ENCODE measurements around the gene YJEFN3. TPM values are rescaled to one million over a fixed set of nuclear protein-coding genes. Genes with fewer than 3 reads are reported as not detected.

YJEFN3 gene
- total RNA-seq, 1 experiment from 2014 or later: 16.6 TPM

GRCh38 chr19:19480688-19481087 is 48.0 kb upstream of the YJEFN3 start:
- no peak overlapping the region for H2AFZ ChIP-seq (ENCODE audit: low read length)
- no peak overlapping the region for H3K14ac ChIP-seq (ENCODE audit: insufficient read depth, low read length)
- no peak overlapping the region for H3K23ac ChIP-seq (ENCODE audit: insufficient read length, low read depth, low read length)
- peaks cover 35% of the 10 kb centered on the region; the same call in 1 of the 2 replicates for H3K79me2 ChIP-seq (ENCODE audit: insufficient read depth, low read length)
- no peaks in the 10 kb centered on the region for H3K9me3 ChIP-seq (ENCODE audit: control insufficient read depth, low read depth, low read length)
- Mint-ChIP-seq H3K27me3 (ENCODE audit: low read depth) (no peaks in the 10 kb centered on the region; the same call in 1 of the 2 replicates), H3K27ac (peak overlapping the region in 2 of 3 experiments; percentile 27 to 28; a peak in 3 of 7 replicates), H3K4me1 (peaks cover 45 to 55% of the 10 kb centered on the region in 2 experiments), H3K9me3 (no peaks in the 10 kb centered on the region), H3K36me3 (ENCODE audit: insufficient read depth in 1 of 3, low read depth in 3 of 3) (peaks cover 8 to 36% (median 25%) of the 10 kb centered on the region in 3 experiments; a peak in 6 of 7 replicates), H3K4me3 (no peak overlapping the region)
- no peak overlapping the region for H3K4ac ChIP-seq (ENCODE audit: low read depth, low read length)
- DNase-seq: no peak
- H3K23me2 ChIP-seq (ENCODE audit: insufficient read length, low read depth, low read length, poor library complexity, severe bottlenecking): no peaks in the 10 kb centered on the region
- H2BK12ac ChIP-seq (ENCODE audit: insufficient read length, low read depth, low read length): no peak overlapping the region
- no peak for TF ChIP-seq CTCF (conservative IDR thresholded peaks at IDR 0.05)
- H2BK120ac ChIP-seq (ENCODE audit: low read depth, low read length, poor library complexity, severe bottlenecking): no peak overlapping the region
- no peak overlapping the region for H4K91ac ChIP-seq (ENCODE audit: insufficient read length, low read depth, low read length)
- H3K27ac ChIP-seq (ENCODE audit: insufficient read length, low read depth, low read length): no peak overlapping the region
- no peak overlapping the region for H2BK15ac ChIP-seq (ENCODE audit: low read depth, low read length)
- H4K20me1 ChIP-seq (ENCODE audit: control insufficient read depth, insufficient read depth, insufficient read length): peaks cover 4% of the 10 kb centered on the region
- no peak overlapping the region for H3K18ac ChIP-seq (ENCODE audit: insufficient read length, low read depth, low read length)
- H2BK20ac ChIP-seq (ENCODE audit: low read depth, low read length, poor library complexity, severe bottlenecking): no peak overlapping the region
- peaks cover 11% of the 10 kb centered on the region for H3K79me1 ChIP-seq (ENCODE audit: insufficient read depth, low read depth, low read length, poor library complexity, severe bottlenecking)
- peaks cover 1% of the 10 kb centered on the region; the same call in 1 of the 2 replicates for H3K4me1 ChIP-seq (ENCODE audit: insufficient read depth, low read length)
- H3K9ac ChIP-seq (ENCODE audit: extremely low read depth, insufficient read length, low read length): no peak overlapping the region
- no peak overlapping the region for H2BK5ac ChIP-seq (ENCODE audit: insufficient read length, low read length)
- H4K8ac ChIP-seq (replicated peaks; ENCODE audit: insufficient read length, low read depth, low read length): no peak overlapping the region
- H3K4me2 ChIP-seq (ENCODE audit: insufficient read depth, insufficient read length, low read length): no peak overlapping the region
- no CpG with 5 or more reads among the region's 5 CpGs for WGBS (ENCODE audit: extremely low coverage, insufficient read length, low lambda C conversion rate)
- no peak overlapping the region for H4K5ac ChIP-seq (ENCODE audit: insufficient read length, low read depth, low read length)
- no peak overlapping the region for H3K56ac ChIP-seq (ENCODE audit: insufficient read length, low read depth, low read length)
- no peaks in the 10 kb centered on the region for H3K27me3 ChIP-seq (ENCODE audit: insufficient read depth, low read length)
- no peak overlapping the region for H2AK5ac ChIP-seq (ENCODE audit: insufficient read length, low read length)
- H3T11ph ChIP-seq (ENCODE audit: low read length): no peak overlapping the region

Measured in H9 (cell line).